ENCODE data around the gene STEAP3.

Gene STEAP3, protein sequence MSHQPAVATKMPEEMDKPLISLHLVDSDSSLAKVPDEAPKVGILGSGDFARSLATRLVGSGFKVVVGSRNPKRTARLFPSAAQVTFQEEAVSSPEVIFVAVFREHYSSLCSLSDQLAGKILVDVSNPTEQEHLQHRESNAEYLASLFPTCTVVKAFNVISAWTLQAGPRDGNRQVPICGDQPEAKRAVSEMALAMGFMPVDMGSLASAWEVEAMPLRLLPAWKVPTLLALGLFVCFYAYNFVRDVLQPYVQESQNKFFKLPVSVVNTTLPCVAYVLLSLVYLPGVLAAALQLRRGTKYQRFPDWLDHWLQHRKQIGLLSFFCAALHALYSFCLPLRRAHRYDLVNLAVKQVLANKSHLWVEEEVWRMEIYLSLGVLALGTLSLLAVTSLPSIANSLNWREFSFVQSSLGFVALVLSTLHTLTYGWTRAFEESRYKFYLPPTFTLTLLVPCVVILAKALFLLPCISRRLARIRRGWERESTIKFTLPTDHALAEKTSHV

DNA sequence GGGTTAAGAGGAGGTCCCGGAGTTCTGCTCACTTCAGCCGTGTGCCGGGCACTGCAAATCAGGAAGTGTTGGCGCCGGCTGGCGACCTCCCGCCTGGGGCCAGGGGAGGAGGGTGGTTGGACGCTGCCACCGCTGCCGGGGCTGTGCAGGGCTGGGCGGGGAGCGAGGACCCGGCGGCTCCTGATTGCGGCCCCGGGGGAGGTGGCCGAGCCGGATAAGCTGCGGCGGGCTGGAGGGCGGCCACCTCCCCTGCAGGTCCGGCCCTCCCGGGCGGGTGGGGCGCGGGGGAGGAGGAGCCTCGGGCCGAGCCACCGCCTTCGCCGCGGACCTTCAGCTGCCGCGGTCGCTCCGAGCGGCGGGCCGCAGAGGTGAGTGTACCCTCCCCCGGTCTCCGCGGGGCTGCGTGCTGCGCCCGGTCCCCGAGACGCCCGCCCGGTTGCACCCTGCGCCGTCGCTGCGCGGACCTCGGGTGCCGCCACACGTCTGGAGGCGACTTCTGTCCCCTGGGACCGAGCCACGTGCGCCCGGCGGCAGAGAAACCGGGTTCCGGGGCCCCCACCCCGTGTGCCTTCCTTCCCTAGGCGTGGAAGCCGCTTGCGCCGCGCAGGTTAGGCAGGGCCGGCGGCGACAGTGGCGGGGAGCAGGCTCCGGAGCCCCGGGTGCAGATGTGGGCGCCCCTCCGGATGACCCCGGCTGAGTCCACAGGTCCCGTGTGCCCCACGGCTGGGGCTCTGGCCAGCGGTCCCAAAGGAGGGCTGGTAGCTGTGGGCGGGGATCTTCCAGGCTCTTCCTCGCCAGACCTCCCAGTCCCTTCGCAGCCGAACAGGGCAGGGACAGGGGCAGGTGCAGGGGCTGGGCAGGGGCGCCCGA lies at the start of gene STEAP3:
TSS of gene STEAP3 (plus strand) at position 314 of the 870 bp plus-strand sequence. CDS start 7,179 bp downstream, outside the sequence.
- peak in 10 of 14 donors; percentile 16 to 60 (median 35) for DNase-seq

DNA sequence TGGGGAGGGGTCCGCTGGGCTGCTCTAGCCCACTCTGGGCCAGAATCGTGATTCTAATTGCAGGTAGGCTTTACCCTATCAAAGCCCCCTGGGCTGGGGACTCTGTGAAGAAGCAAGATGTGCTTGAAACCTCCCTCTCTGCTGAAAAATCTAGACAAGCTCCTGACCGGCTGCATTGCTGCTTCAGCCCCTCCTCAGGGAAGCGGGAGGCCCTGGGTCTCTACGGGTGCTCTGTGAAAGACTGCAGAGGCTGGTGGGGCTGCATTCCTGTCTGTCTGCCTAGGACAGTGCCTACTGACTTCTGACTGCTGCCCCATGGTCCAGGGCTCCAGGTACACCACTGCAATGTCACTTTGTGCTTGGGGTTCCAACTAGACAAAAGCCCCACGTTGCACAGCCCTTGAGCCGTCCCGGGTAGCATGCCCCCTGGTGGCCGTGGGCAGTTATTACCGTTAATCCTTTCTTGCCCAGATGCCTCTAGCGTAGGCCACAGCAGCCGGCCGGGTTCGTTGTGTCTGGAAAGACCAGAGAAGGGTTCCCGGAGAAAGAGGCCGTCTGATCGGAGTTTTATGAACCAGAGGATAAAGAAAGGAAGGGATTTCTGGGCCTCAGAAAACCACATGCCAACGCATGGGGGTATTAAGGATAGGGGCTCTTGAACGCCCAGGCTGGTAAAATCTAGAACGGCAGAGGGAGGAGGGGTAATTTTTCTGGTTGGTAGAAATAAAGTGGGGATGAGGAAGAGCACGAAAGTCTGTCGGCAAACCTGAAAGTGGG lies 49.2 kb upstream of the STEAP3 start:
- peak in 4 of 14 donors; percentile 15 to 36 (median 26) for DNase-seq

DNA sequence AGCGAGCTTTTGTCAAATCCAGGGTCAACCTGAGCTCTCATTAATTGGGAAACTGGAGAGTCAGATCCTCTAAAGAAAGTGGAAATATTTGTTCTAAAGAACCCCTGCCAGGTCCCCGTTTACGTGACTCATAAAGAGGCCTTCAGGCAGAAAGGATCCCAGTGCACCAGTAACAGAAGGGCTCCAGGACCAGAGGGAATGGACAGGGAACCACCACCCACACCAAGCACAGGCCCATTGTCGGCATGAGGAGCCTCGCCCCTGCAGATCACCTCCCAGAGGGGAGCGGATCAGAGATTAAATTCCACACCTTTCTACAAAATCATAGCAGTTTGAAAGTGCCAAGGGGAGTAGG lies 48.7 kb upstream of the STEAP3 start:
- DNase-seq: no peak

DNA sequence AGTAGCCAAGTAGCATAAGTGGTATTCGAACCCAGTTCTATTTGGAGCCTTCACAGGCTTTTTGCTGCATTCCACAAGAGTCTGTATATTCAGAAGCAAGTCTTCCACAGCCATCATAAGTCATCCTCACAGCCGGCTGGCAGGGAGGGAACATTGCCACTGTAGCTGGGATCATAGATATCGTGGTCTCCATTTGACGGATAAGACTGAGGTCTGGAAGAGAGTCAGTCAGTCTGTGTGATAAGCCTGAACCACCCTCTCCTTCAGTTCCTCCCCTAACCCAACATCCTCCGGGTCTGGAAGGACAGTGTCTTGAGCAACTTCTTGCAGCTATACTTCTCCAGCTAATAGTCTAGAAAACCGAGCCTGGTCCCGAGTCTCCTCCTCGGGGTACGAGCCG lies 48.1 kb upstream of the STEAP3 start:
- no peak for DNase-seq

DNA sequence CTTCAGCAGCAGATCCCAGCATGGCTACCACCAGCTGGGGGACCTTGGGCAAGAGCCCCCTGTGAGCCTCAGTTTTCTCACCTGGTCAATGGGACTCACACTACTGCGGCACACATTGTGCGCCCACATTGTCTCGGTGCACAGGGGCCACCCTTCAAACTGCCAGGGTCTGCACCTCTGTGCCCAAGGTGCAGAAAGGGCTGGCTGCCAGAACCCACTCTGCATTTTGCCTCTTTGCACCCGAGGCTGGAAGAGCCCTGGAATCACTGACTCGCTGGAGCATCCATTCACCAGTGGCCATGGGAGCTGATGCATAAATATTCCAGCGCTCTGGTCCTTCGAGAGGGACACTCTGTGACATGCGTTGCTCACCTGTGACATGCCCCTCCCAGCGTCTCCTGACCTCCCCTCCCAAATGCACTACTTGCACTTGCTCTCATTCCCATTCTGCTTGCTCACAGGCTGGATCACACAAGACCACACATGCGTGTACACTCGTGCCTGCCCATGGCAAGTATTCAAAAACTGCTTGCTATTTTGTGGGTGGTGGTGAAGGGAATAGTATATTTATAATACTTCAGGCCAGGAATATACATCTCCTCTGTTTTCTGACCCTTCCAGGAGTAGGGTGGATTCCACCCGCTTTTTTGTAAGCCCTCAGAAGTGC lies 46.3 kb upstream of the STEAP3 start:
- DNase-seq: no peak

DNA sequence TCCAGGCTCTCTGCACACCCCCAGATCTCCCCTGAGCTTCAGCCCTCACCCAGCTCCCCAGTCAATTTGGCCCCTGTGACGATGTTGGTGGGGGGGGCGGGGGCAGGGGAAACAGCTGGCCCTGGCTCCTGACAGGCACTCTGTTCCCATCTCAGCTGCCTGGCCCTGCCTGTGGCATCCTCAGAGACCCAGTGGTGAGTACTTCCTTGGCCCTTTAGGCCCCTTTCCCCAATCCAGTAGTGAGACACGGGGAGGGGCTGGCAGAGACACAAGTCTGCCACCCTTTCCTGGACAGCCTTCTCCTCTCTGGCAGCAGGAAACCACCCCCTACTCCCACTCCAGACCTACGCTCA lies 45.8 kb upstream of the STEAP3 start:
- DNase-seq: no peak

DNA sequence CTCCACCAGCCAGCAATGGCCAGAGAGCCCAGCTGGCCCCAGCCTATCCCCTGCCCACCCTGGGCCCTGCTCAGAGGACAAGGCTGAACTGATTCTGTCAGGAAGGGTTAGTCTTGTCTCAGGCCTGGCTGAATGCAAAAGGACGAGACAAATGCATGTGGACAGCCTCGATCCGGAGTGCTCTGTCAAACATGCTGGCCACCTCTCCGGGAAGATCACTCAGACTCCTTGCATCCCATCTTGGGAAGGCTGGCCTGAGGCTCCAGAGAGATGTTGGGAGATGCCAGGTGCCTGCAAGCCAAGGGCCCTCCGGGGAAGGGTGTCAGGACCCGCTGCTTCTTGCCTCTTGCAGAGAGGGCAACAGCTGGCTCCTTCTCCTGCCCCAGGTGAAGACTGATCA lies 44.9 kb upstream of the STEAP3 start:
- DNase-seq: no peak

DNA sequence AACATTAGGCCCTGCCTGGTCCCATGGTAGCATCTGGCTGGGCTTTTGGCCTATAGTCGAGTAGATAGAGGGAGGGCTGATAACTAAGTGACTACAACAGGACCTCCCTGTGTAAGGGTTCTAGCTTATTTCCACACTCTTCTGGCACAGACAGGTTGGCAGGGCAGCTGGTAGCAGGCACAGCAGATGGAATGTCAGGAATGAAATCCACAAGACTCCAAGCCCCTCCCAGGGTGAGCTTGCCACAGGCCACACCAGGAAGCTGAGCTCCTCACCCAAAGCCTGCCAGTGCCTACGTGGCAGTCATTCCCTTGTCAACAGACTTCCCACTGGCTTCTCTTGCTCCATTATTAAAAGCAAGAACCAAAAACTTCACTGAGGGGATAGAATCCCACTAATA lies 44.4 kb upstream of the STEAP3 start:
- no peak for DNase-seq

DNA sequence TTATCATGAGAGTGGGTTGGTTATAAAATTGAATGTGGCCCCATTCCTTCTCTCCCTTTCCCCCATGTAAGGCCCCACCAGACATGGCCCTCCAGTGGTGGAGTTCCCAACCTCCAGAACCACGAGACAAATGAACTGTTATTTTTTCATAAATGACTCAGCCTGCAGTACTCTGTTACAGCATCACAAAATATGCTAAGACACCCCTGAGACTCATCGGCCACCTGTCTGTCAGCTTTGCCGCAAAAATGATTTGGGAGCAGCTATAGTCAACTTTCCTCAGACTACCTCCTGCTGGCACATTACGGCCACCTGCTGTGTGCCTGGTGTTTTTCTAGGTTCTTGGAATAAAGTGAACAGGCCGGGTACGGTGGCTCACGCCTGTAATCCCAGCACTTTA lies 43.6 kb upstream of the STEAP3 start:
- DNase-seq: no peak

DNA sequence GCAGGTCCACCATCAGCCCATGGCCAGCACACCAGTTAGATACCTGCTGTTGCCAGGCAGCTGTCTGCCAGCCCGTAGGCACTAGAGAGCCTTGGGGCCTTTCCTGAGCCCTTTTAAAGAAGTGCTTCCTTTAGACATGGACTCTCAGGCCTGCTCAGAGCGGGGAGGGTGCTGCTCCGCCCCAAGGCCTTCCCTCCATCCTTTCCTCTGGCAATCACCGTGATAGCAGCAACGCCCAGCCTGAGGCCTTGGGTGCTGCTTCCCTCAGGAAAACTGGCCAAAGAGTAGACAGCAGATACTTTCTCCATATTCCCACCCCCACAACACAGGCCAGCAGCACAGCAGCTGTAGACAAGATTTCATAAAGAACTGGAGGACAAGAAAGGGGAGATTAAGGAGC lies 42.7 kb upstream of the STEAP3 start:
- no peak for DNase-seq

DNA sequence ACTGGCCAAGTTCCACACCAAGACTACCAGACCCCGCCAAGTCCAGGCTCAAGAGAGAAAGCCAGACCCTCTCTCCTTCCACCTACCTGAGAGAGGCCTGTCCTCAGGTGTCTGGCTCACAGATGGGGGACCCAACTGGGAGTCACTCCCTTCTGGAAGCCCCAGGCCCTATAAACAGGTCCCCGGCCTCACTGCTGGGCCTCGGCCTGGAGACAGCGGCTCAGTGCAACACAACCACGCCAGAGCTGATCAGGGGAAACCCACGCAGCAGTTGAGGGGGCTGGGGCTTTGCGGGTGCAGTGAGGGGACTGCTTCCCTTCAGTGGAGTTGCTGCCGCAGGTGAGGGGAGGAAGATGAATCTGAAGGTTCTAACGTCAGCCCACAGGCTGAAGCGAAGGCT lies 42.2 kb upstream of the STEAP3 start:
- no peak for DNase-seq

DNA sequence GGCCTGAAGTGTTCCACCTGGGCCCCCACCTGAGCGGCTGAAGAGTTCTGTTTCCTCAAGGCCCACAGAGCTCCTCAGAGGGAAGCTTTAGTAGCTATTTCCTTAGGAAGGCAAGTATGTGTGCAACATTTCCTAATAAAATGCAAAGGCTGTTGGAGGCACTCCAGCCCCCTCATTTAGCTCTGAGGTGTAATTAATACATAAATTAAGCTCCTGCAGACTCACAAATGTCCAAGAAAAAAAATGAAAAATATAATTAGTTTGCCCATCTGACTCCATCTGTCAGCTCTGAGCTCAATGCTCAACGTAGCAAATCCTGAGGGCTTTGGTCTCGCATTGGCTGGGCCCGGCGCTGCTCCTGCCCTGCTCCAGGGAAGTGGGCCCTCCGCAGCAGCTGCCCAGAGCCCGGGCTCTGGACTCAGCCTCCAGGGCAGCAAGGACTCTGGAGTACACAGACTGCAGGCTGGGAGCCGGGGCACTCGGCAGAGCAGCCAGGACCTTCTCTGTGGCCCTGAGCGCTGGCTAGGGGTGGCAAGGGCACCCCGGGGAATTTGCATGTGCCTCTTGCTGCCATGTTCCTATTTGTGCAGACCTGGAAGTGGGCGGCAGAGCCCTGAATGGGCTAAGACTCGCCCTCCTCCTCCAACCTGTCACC lies 41.7 kb upstream of the STEAP3 start:
- DNase-seq: no peak

DNA sequence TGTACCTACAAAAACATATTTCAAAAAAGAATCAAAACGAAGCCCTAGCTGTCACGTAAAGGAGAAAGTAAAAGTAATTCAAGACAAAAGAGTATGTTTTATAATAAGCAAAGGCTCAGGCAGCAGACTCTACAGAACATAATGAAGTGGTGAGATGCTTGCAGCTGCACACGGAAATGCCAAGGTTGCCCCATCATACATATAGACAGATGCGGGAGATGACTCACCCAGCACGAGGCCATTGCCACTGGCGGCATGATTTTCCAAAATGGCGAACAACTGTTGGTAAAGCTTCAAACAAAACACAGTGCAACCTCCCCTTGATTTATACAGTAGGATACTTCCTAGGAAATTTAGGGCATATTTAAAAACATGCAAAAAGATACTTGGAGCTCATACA lies 39.1 kb upstream of the STEAP3 start:
- no peak for DNase-seq

DNA sequence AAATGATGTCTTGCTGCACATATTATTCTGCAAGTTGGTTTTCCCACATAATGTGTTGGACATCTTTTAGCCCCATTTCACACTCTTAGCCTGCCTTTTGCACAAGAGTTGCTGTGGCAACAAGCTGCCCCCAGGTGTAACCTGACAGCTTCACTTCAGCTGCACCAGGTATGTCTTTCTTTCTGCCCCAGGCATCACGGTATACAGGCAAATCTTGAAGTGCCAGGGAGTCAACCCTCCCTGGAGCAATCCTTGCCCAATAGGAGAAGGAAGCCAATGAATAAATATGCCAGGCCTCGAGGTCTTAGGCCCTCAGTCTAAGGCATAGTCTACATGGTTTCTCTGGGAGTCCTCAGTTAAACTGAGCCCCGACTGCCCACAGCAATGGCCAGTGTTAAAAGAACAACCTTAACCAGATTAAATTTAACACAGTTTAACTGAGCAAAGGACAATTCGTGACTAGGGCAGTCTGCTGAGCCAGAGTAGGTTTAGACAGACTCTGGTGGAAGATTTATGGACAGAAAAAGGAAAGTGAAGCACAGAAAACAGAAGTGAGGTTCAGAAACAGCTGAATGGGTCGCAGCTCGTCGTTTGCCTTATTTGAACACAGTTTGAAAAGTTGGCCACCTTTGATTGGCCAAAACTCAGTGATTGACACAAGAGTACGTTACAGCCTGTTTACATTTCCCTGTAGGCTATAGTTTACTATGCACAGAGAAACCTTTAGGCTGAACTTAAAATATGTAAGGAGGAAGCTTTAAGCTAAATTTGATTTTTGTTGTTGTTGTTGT lies 33.1 kb upstream of the STEAP3 start:
- DNase-seq: no peak

DNA sequence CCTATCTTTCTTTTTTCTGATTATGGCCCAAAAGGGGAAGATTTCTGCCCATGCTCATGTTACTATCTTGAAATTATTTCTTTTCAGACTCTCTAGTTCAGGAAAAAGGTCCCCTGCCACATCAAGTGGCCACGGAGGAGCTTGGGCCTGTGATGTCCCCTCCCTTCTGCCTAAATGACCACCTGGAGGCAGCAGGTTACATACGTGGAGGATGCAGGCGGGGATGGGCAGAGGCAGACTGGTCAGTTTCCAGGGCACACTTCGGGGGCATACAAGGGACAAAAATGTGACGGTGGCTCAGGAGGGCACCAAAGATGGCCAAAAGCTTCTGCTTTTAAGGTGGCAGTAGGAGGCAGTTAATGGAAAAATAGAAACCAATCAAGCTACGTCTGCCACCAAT lies 30.7 kb upstream of the STEAP3 start:
- DNase-seq: no peak

DNA sequence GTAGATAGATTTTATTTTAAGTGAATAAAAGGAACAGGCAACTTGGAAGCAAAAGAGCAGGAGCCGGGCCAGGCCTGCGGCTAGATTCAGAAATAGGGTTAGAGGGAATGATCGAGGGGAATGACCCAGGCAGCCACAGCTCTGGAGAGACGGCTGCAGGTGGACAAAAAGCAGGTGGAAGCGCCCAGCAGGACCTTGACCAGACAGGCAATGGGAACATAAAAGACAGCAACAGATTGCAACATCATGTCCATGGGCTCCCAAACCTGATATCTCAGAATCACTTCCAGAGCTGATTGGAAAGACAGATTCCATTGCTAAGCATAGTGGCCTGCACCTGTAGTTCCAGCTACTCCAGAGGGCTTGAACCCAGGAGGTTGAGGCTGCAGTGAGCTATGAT lies 28.6 kb upstream of the STEAP3 start:
- no peak for DNase-seq

DNA sequence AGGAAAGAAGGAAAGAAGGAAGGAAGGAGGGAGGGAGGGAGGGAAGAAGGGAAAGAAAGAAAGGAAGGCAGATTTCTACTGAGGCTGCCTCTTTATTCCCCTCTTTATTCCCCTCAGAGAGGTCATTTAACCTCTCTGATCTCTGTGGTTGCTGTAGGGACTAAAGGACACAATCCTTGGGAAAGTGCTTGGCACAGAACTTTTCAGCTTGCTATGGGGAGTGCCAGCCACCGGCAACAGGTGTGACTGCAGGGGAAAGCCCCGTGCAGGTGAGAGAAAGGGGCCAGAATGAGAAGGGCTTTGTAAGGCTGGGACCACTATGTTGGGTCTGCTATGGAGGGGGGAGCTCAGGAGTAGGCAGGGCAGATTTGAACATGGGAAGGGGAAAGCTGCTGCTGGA lies 27.7 kb upstream of the STEAP3 start:
- no peak for DNase-seq

DNA sequence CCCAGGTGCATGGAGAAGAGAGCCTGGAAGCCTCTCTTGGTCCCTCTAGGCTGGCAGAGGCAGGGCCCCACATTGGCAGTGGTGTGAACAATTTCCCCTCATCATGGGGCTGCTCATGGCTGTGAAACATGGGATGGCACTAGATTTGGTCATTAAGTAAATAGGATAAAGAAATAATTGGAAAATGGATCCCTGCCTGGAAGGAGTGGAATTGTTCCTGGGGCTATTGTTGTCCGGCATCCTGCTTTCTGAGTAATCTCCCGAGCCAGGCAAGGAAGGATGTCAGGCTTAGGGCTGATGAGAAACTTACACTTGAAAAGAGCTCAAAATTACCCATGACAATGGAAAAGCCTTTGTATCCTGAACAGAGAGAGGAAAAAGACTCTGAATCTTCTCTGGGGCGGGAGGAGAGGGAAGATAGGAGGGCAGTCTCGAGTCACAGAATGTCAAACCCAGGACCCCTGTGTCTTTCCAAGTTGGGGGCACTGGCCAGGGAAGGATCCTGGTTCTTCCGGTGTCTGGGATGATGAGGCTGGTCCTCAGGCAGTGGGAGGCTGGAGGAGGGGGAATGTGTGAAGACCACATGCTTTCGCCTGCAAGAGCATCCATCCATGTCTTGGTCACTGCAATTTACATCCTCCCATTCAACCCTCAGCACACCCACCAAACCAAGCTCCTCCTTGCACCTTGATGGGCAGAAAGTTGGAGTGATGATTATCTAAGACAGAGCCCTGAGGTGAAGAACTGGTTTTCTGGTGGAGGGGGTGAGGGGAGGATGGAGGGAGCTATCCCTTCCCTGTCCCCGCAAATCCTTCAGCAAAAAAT lies 27.1 kb upstream of the STEAP3 start:
- no peak for DNase-seq

DNA sequence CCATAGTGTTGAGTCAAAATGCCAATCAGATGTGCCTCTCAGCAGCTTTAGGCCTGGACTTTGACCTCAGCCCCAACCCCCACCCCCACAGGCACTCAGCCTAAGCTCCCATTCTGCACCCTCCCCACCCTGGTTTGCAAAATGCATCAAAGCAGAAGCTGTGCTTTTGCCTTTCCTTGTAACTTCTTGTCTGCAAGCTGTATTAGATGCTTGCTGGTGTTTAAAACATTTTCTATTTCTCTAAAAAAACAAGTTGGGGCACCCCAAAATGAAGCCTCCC lies 26.6 kb upstream of the STEAP3 start:
- DNase-seq: no peak

DNA sequence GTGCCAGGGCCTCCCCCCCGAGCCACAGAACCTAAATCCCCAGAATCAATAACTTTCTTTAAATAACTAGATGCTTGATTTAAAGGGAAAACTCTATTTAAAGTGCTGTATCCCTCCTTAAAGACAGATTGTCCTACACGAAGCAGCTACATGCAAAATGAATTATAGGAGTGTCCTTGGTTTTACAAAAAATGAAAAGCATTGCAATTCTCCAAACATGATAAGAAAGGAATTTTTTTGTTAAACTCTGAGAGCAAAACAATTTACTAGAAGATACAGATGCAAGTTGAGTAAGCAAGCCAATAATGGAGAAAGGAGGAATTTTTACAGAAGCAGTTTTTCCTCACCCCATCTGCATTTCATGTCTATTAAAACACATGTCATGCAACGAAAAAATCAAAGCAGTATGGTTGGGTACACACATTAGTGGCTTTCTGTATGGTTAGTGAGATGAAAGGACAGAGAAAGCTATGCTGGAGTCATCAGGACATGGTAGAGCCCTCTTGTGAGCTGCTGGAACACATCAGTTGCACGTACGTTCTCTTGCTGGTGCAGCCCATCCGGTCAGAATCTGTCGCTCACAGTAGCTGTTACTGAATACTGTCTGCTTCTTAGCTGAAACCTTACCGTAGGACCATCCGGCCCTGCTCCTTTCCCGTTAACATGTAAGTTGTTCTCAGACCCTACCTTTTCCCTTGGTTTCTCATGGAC lies 25.9 kb upstream of the STEAP3 start:
- no peak for DNase-seq
